ENCODE measurements around the gene DOK1.
A peak's percentile ranks its signal among the peaks of the same experiment; 100 is the strongest.

The DOK1 gene

DNA sequence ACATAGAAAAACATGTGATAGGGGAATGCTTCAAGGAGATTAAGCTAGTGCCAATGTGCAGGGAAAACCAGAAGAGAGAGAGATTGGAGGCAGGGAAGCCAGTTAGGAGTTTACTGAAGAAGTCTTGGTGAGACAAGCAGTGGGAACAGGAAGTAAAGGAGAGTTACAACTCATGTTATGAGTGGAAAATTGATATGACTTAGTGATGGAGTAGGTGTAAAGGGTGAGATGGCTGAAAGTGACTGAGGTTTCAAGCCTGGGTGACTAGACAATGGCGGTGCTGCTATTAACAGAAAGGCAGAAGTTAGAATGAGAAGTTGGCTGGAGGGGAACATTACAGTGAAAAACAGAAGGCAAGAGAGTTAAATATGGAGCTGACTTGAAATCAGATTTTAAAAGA is 16.5 kb downstream of the DOK1 start:
- DNase-seq, result no peak

DNA sequence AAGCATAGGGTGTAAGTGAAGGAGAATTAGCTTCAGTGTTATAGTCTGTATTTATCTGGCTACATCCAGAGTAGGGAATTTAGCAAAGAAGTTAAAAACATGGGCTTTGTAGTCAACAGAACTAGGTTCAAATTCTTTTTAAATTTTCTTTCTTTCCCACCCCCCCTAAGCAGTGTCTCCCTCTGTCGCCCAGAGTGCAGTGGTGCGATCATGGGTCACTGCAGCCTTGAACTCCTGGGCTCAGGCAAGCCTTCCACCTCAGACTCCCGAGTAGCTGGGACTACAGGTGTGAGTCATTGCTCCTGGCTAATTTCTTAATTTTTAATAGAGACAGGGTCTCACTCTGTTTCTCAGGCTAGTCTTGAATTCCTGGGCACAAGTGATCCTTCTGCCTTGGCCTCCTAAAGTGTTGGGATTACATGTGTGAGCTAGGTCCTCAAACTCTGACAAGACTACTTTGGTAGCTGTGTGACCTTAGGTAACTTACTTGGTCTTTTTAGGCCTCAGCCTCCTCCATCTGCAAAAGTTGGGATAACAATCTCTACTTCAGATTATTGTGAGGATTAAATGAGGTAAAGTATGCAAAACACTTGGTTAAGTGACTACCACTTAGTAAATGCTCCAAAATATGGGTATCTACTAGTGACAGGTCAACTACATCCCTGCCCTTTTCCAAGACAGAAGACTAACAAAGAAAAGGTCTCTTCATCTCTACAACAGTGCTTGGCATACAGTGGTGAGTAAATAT is 17.8 kb downstream of the DOK1 start:
- DNase-seq, result no peak

DNA sequence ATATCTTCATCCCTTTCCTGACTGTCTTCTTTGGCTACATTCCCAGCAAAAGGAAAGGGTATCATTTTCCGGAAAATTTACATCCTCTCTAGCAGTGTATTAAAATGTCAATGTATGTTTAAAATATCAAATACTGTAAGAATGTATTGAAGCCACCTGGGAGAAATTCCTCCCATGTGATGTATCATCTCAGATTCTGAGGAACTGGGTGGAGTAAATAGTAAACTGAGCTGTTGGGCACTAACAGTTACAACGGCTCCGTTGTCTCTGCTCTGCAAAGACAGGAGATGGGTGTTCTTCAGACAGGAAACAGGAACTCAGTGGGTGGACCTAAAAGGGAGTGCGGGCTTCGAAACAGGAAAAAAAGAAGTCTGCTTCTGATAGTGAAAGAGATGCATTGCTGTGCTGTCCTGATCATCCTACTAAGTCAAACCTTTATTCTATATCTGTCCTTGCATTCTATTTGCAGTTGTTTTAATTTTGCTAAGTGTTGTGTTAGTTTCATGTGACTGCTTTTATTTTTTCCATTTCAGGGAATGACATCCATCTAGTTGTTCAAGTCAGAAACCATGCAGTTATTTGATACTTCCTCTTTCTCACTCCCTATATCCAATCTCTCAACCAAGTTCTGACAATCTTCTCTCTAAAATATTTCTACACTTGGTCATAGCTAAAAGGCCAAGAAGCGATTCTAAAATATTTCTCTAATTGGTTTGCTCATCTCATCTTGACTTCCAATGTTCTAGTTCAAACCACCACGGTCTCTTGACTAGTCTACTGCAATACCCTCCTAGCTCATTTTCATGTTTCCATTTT is 19.4 kb downstream of the DOK1 start:
- no peak for DNase-seq

DNA sequence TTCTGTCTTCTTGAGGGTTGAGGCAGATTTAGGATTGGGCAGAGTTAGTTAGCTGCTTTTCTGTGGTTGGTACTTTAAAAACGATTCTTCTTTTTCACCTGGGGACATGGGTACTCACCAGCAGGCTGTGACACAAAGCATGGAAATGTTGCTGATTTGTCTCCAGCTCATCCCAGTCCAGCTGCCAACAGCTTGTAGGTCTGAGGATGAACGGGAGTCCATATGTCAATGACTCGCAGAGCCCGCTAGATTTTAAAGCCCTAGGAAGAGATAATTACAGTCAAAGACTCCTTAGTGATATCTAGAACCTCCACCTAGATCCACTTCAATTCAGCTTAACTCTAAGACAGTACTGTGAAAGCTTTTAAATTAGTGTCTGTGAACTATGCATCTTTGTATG is 20.8 kb downstream of the DOK1 start:
- DNase-seq, result no peak

DNA sequence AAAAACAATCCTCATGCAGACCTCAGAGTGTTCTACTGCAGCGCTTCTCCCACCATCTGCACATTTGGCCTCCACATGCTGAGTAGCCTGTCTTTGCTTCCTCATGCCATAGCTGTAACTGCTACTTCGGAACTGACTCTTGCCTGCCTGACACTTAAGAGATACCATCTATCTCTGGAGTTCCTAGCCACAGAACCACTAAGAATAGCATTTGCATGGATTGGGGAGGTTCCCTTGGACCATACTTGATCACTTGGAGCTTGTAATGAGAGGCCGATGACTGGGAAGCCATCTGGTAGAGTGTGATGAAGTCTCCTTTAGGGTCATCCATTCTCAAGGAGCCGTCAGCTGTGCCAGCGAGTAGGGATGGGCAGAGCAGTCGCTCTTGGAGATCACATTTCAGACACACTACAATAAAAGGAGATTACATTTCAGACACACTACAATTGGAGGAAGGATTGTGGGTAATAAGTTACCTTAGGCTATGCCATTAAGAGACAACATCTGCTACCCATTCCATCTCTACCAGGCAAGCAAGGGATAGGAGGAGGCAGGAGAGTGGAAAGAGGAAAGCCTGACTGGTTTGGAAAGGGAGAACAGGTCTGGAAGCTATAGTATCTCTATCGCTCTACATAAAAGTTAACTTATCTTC is 21.8 kb downstream of the DOK1 start:
- no peak for DNase-seq

DNA sequence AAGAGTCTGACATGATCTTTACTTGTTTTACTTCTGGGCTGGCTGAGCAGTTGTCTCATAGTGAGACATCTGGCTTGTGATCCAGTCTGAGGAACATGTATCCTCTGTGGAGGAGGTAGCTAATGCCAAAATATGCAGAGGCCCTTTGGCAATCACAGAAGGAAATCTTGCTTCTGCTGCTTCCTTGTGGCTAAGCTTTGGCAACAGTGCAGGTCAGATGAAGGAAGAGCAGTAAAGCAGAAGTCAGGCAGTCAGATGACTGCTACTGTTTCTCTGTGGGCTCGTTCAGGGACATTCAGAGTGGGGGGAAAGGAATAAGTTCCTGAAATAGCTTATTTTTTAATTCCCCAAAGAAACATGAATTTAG is 22.3 kb downstream of the DOK1 start:
- no peak for DNase-seq

DNA sequence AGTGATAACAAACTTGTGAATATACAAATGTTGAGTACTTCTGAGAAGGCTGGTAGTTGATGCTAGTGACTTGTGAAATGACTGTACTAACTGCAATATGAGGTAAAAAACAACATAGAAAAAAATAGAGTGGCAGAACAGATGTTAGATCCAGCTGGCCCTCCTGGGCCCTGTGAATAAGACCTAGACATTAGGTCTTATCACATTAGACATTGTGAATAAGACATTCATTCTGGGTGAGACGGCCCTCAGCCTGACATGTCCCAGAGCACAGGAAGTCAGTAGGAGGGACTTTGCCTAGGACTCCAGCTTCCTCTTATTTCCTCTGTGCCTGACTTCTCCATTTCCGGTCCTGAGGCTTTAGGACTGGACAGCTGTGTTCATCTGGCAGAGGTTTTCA is 22.9 kb downstream of the DOK1 start:
- DNase-seq, result no peak

DNA sequence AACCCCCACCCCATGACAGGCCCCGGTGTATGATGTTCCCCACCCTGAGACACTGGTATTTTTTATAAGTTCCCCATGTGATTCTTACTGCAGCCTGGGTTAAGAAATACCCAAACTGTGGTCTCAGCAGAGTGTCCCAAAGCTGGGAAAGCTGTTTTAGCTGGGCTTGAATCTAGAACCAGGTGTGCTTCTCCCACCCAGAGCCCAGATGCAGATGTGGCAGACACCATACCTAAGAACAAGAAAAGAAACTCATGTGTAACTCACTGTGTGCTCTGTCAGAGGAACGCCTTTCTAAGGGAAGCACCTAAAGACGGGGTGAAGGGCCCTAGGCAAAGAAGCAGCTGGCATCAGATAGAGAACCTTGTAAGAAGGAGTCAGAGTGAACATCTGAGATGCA is 23.9 kb downstream of the DOK1 start:
- DNase-seq, result no peak

DNA sequence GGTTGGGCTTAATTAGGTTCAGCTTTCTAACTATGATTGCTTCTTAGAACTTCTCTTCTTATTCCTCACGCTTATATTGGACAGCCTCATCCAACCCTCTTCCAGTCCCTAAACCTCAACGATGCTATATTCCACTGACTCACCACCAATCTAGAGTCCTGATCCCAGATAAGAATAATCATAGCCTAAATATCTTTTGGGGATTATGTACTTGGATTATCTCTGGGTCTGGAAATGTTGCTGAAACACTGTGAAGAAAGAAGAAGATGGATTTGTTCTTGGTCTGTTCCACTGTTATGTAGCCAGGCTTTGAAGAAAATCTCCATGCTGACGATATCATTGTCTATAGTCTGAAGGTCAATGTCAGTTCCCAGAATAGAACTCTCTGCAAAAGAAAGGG is 26.9 kb downstream of the DOK1 start:
- no peak for DNase-seq

DNA sequence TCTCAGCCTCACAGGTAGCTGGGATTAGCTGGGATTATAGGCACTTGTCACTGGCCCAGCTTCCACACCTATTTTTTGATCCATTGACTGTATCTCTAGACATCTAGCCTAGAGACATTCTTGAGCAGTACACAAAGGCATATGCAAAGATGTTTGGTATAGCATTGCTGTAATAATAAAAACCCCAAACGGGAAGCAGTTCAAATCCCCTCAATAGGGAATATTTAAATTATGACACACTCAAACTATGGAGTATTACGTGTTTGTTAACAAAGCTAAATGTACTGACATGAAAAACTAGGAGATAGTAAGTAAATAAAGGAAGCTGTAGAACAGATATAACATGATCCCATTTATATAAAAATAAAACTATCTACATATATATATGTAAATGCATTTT is 27.7 kb downstream of the DOK1 start:
- DNase-seq, result no peak

DNA sequence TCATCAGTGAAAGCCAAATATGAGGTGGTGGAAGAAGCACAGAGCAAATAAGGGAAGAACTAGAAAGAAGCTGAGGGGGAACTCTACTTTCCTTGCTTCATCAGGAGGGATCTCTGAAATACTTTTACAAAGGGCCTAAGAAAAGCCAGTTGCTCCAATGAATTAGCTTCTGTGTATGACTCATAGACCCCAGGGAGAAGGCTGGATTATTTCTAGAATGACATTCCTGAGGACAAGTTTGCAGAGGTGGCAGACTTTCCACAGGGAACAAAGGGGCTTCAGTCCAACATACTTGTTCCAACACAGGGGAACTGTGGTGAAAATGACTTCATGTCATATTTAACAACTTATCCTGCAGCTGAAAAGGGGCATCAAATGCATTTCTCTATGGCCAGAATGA is 29.0 kb downstream of the DOK1 start:
- DNase-seq, result no peak

DNA sequence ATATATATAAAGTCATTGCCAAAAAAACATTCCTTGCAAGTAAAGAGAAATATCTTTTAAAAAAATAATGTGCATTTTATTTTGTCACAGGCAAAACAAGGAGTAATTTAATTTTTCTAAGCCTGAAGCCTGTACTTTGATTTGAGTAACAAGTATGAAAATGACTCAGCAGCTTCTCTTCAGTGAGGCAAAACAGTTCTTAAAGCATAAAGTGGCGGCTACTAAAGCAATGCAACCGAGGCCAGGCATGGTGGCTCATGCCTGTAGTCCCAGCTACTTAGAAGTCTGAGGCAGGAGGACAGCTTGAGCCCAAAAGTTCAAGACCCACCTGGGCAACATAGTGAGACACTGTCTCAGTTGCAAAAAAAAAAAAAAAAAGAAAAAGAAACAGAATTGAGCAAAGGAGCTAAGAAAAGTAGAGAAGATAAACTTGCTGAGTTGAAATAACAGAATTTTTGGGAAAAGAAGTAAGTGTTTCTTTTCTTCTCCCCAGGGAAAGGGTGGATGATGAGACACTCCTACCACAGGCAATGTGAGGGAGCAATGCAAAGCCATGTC is 29.6 kb downstream of the DOK1 start:
- no peak for DNase-seq

DNA sequence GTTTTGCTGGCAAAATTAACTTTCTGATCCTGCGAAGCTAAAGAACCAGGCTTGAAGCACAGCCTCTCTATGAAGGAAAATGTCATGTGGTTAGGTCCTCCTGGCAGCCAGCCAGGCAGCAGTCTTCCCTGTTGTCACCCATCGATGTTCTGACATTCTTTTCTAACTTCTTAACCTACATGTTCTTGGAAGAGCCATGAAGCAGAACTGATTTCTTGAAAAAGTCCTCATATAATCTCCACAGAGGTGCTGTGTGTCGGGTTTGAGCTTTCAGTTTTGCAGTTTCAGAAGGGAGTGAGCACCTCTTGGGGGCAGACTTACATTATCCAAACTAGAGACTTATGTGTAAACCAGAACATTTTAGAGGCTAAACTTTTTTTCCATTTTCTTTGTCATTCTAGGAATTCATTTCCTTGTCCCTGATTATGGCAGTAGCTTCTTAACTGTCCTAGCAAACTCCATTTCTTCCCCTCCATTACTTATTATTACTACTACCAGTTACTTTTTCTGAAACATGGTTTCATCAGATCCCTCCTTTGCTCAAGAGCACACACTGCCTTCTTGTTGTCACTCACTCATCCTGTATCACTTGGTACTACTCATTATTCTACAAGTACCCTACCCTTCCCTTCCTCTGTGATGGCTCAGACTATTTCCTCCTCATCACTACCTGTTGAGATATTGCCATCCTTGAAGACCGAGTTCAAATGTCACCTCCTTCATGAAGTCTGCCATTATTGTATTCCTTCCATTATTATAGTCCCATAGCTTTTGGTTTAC is 31.1 kb downstream of the DOK1 start:
- no peak for DNase-seq

DNA sequence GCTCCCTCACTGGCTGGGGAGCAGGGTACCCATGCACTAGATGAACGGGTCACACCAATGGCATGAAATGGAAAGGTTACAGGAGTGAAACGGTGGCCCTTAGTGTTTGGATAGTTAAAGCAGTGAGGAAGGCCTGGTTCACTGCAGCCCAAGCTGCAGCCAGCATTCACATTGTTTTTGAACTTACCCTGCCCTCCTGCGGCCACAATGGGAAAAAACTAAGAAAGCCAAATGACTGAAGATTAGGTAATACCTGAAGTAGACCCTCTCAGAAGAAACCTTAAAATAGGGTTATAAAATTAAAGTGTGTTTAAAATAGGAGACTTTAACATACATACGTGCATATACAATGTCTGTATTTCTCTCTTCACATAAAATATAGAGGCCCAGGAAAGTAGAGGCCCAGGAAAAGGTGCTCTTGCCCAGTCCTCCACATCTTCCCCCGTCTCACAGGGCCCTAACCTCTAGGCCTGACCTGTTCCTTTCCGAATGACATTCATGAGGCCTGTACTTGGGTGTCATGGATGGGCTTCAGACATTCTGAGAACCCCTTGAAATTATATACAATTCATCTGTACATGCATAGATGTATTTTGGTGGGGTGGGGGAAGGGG is 33.3 kb downstream of the DOK1 start:
- DNase-seq, result peak; percentile 38

DNA sequence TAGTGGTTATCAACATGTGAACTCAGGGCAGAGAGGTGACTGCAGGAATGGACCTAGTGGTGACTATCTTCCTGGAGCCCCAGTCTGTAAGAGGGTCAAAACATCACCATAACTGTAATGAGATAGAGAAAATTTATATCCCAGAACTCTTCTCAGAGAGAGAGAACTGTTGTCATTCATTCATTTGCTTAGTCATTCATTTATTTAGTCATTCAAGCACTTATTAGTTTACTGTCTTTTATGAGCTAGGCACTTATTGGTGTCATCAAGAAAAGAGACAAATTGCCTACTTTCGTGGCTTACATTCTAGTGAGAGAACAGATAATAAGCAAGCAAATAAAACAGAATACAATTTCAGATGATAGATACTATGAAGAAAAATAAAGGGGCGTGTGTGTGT is 34.1 kb downstream of the DOK1 start:
- DNase-seq, result no peak

DNA sequence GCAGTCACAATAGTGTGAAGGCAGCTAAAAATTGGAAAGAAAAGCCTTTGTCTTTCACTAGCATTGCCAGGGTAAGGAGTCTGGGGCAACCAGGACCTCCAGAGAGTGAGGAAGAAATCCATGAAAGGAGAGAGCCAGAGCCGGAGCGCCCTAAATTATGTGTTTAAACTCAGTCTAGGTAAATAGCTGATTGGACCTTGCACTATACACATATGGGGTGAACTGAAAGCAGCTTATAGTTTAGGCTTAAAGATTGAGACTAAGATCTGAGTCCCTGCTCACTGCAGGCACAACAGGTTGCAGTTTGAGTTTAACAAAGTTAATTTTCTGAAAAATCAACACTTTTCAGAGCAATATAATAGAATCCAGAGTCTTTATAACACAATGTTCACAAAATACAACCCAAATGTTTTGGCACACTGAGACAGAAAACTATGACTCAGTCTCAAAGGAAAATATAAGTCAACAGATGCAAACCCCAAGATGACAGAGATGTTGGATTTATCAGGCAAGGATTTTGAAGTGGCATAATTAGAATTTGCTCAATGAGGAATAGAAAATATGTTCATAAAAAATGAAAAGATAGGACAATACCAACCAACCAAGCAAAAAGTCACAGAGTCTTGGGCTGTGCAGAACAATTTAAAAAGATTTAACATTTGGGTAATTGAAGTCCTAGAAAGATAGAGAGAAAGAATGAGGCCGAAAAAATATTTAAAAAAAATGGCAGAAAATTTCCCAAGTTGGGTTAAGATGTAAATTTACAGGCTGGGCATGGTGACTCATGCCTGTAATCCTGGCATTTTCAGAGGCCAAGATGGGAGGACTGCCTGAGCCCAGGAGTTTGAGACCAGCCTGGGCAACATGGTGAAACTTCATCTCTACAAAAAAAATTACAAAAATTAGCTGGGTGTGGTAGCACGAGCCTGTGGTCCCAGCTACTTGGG is 39.6 kb downstream of the DOK1 start:
- no peak for DNase-seq

DNA sequence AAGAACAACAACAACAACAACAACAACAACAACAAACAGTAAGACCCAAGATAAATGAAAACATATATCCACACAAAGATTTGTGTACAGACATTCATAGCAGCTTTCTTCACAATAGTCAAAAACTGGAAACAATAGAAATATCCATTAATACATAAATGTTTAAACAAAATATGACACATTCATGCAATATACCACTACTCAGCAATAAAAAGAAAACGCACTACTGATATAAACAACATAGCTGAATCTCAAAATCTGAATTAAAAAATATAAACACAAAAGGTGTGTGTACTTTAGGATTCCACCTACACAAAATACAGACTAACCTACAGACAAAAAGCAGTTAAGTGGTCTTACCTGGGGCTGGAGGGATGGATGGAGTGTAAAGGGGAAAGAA is 42.1 kb downstream of the DOK1 start:
- DNase-seq, result no peak

DNA sequence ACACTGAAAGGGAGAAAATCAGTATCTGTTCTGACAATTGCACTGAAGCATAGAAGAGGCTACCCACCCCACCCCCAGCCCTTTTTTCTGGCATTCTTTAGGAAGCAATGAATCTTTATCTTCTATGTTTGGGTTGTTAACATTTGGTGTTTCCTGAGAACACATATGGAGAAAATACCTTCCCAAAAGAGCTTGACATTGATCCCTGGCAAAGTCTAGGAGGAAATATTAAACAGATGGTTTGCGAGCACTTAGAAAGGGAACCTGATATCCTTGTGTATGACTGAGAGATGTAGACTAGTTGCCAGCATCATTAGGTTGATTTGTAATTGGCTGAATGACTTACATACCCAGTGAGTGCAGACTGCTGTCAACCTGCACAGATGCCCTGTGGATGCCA is 42.9 kb downstream of the DOK1 start:
- peak; percentile 61 for DNase-seq

DNA sequence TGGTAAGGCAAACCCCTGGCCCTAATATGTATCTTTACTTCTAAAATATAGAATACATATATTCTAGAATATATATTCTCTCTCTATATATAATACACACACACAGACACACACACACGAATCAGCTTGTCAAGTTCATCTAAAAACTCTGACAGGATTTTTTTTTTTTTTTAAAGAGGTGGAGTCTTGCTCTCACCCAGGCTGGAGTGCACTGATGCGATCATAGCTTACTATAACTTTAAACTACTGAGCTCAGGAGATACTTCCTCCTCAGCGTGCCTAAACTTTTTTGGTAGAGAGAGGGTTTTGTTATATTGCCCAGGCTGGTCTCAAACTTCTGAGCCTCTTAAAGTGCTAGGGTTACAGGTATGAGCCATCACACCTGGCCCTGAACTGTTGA is 45.2 kb downstream of the DOK1 start:
- DNase-seq, result no peak

DNA sequence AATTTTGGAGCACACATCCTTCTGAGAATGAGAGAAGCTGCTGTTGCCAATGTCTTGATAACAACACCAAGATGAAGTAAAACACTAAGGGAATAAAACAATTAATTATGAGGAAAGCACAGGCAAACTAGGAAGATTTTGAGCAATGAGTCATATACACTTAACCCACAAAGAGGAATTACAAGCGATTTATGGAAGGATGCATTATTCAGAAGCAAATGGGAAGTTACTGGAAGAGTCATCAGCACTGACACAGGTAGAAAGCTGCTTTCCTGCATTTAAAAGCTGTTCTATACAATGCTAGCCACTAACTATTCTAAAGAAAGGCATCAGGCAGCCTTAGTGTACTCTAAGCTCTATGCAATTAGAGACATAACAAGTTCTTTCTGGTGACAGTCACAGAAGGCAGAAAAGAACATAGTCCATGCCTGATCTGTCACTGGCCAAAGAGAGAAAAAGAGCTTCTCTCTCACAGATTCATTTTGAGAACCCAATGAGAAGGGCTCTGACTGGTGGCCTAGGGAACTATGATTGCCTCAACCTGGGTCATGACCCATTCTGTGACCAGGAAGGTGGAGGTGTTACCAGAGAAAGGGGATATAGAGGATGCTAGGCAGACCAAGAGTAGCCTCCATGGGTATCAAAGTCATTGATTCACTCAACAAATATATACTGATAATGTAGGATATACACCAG is 48.2 kb downstream of the DOK1 start:
- no peak for DNase-seq
